HG03039 (cell line): ENCODE results near the gene DMAC2L.

Source experiments
- ATAC-seq: cut with Tn5 transposase; IDR thresholded peaks from one replicate; pipeline ENCODE4 v1.9.1; 2021; ENCODE audit warnings: mild to moderate bottlenecking, moderate library complexity; ENCODE audit not compliant: unreplicated experiment

The DMAC2L gene

DNA sequence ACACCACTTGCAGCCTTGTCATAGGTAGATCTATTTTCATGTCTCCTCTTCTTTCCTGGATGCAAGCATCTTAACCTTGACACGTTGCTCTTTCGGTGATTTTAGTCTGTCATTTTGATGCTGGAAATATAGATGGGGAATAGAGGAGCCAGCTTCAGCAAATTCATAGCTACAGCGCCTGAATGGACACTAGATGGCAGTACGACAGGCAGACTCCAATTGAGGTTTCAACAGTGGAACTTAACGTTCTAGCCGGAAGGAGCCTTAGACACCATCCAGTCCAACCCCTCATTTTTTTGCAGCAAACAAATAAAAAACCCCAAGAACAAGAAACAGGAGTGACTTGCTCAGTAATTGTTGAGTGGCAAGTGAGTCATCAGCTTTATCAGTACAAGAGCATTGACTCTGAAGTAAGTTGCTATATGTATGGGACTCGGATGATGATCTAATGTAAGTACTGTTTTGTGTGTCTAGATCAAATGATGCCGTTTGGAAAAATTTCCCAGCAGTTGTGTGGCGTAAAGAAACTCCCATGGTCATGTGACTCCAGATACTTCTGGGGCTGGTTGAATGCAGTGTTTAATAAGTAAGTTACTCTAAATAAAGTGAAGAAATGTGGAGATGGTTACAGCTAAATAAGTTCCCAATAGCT, 9.0 kb downstream of the DMAC2L start:
- peak; percentile 78 for ATAC-seq

DNA sequence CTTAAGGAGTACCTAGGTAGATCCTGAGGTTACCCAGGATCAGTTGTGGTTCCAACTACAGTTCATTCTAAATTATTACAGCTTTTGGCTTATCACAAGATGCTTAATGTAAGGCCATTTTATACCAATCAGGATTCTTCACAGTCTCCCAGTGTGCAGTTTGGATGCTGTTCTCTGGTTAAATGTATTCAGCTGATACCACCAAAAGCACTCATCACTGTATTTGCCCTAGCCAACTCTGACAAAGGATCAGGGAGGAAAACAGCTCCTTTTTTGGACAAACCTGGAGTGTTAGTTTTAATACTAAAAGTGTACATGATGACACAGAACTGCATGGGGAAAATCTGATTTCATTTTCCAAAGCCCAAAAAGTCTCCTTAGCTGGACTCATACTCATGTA, 19.5 kb downstream of the DMAC2L start:
- ATAC-seq: no peak

DNA sequence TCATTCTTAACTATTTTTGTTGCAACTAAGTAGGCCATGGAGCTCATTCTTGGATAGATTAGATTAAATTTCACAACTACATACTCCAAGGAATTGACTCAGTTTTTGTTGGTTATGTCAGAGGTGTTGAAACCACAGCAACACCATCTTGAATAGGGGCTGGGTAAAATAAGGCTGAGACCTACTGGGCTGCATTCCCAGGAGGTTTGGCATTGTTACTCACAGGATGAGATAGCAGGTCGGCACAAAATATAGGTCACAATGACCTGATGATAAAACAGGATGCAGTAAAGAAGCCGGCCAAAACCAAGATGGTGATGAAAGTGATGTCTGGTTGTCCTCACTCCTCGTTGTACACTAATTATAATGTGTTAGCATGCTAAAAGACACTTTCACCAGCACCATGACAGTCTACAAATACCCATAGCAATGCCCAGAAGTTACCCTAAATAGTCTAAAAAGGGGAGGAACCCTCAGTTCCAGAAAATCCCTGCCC, 20.9 kb downstream of the DMAC2L start:
- no peak for ATAC-seq

DNA sequence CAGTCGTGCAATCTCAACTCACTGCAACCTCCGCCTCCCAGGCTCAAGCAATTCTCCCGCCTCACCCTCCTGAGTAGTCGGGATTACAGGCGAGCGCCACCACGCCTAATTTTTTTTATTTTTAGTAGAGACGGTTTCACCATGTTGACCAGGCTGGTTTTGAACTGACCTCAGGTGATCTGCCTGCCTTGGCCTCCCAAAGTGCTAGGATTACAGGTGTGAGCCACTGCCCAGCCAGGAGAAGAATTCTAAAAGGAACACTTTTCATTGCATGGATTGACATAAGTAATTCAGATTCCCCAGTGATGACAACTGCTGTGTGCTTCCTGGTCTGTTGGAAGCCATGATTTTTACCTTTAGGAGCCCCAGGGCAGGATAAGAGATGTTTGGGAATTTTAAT, 22.1 kb downstream of the DMAC2L start:
- no peak for ATAC-seq

DNA sequence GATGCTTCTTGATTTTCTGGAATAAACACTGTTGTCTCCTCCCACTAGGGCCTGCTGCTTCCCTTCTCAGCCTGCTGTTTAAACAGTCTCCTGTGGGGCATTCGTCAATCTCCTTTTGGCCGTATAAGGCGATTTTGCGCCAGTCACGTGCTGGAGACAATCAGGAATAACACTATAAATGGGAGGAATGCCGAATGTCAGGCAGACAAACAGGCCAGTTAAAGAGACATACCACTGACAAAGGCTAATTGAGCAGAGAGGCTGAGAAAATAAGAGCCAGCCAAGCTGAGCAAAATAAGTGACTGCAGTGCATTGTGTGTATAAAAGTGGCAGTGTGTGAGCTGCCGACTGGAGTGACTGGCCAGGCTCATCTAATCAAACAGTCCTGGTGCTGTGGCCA, 23.3 kb downstream of the DMAC2L start:
- no peak for ATAC-seq

DNA sequence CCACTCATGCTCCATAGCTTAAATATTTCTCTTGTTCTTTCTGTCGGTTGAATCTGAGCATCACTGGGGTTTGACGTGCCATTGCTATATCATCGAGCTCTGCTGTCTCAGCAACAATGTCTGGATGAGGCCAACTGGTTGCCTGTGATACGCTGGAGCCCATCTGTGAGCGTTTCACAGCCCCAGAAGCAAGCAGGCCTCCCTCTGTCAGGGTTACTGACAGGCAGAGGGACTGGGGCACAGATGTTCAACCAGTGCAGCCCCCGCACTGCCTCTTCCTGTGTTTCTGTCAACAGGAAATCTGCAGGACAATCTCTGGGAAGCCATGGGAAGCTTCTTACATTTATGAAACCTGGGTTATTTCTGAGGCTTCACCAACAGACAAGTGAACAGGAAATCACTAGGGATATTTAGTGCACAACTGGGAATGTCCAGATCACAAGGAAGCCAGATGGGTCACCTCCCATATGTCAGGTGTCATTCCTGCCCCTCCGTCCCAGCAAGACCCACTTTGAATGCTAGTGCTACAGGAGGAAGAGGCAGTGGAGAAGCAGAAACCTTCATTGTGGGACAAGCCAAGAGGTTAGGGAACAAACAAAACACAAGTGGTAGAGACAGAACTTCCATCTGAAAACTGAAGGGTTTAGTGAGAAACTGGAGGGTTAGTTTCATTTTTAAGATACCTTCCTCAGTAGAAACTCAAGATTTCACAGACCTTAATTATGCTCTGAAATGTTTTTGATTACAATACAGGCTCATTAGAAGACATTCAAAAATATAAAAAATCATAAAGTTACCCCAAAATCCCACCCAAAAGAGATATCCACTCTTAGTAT, 24.1 kb downstream of the DMAC2L start:
- ATAC-seq: no peak

DNA sequence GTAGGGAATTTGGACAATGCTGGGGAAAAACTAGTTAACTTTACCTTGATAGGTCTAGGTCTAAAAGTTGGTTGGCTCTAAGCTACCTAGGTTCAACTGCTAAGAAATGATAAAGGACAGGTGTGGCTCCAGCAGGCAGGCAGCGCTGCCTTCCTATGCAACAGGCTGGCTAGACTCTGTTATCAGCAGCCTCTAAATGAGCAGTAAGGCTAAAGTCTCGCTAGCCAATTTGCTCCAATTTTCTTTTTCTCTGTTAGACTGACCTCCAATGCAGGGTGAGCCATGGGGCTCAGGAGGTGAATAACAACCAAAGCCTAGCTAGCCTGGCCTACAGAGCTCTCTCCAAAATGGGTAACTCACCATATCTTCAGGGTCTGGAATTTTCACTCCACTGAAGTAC, 26.5 kb downstream of the DMAC2L start:
- ATAC-seq: no peak

DNA sequence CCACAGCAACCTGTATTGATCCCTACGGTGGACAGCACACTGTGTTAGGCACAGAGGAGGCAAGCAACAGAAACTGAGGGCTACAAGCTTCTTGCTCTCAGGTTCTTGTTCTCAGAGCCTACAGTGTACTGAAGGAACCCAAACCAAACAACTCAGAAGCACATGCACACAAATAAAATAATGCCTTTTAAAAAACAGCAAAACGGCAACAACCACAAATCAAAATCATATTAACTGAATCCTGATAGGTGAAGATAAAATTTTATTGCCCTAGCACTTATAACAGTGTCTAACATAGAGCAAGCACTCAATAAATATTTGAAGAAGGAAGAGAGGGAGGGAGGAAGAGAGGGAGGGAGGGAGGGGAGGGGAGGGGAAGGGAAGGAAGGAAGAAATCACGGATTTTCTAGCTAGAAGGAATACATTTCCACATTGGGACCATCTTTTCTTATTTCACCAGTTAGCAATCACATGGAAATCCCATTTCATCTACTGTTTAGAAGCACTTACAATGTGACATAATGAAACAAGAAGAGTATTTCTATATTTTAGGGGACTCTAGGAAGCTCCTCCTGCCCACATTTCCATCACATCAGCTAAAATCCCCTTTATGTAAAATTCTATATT, 27.2 kb downstream of the DMAC2L start:
- ATAC-seq: no peak

DNA sequence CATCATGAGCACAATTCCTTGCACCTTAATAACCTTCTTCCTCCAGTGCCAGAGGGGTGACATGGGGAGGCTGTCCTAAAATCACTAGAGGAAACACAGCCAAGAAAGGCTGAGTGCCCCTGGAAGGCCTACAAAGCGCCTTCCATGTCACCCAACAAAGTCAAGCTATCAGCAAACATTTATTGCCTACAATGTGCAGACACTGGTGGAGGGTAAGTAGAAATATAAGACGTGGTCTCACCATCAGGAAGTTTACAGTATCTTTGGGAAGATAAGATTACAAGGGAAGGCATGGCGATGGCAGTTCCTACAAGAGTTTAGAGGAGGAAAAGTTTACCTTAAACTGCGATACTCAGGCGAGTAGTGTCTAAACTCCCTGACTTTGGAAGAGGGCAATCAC, 27.9 kb downstream of the DMAC2L start:
- ATAC-seq: no peak

DNA sequence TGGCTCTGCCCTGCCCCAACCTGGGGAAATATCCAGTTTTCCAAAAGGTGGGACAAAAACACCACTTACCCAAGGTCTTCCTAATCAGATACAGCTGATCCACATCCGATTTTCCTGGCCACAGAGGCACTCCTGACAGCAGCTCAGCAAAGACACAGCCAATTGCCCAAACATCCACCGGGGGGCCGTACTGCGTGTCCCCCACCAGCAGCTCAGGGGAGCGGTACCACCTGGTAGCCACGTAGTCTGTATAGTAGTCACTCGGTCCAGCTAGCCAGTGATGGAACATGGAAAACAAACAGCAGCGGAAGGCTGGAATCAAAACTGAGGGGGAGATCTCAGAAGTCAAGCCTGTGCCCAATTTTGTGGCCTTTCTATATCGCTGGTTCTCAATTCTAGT, 28.8 kb downstream of the DMAC2L start:
- no peak for ATAC-seq

DNA sequence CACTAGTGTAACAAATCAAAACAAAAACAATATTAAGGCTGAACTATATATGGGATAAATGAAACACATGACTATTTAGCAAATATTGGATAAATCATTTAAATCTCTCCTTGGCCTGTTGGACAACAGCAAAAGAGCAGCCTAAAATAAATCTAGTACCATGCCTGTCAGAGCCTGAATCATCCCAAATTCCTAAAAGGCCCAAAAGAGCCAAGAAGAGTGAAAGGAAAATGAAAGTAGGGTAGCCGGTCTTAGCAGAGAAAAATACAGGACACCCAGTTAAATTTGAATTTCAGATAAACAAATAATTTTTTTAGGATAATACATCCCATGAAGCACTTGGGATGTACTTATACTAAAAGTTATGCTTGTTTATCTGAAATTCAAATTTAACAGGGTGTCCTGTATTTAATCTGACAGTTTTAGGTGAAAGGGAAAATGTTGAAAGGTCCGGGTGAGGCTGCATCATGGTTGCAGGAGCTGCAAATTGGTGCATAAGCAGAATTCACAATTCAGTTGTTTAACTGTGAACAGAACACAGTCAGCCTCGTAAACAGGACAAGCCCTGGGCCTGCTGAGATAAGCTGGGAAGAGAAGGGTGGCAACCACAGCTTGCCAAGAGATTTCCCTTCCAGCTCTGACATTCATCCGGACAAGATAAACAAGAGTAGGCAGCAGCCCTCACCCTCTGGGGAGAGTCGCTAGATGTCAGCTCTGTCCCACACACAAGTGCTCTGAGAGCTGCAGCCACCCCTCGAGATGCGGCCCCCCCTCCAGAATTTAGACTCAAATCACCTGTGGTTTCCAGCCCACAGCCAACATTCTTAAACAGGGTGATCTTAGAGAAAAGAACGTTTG, 30.3 kb downstream of the DMAC2L start:
- ATAC-seq: no peak

DNA sequence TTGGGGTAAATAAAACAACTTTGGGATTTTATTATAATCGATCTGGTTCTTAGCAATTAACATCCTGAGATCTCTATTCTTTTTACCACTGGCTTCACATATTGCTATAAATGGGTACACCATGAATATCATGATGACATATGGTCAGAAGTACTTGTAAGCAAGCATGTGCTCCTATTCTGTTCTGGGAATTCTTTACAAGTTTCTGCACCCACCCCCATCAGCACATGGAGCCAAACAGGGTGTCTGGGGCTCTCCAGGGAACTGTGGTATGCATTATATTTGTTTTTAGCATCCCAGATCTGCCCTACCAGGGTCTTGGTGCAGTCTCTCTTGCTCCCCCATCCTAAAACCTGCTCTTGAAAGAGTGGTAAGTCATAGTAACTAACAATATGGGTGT, 31.3 kb downstream of the DMAC2L start:
- ATAC-seq: no peak

DNA sequence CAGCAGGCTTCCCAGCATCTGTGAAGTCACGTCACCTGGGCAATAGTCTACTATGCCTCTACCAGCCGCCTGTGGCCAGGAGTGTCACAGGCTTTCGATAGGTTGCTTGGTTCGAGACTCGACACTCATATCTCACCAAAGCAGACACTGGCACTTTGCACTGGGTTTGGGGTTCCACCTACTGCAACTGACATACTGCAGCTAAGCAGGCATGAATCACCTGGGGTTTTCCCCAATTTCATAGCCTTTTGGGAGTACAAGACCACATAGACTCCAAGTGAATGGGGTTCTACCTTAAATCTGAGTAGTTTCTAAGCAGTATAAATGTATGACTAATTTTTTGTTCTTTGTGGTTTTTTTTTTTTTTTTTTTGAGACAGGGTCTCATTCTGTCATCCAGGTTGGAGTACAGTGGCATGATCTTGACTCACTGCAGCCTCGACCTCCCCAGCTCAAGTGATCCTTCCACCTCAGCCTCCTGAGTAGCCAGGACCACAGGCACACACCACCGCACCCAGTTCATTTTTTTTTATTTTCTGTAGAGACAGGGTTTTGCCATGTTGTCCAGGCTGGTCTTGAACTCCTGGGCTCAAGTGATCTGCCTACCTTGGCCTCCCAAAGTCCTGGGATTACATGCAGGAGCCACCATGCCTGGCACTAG, 32.1 kb downstream of the DMAC2L start:
- peak; percentile 61 for ATAC-seq

DNA sequence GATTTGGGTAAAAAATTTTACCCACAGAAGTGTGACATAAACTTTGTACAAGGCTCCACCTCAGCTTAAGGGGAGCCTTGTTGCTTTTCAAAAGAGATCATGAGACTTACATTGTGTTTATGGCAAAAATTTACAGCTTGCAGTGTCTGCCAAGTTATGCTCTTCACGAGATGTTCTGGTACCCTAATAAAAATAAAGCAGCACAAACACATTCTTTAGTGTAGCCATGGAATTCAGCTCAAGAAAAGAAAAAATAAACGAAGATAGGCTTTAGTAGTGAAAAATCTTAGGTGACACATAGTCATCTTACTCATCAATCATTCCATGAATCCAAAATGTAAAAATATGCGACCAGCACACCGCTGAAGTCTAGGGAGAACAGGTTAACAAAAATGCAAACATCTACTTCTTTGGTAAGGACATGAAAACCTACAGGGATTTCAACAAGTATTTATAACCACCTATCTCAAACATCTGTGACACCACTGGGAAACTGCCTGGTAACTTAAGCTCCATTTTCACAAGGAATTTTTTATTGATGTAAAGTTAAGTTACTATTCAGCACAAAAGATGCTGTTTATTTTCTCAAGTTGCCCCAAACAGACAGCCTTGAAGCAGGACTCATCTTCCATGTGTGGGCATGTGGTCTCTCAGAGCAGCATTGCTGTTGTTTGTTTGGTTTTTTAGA, 32.9 kb downstream of the DMAC2L start:
- no peak for ATAC-seq

DNA sequence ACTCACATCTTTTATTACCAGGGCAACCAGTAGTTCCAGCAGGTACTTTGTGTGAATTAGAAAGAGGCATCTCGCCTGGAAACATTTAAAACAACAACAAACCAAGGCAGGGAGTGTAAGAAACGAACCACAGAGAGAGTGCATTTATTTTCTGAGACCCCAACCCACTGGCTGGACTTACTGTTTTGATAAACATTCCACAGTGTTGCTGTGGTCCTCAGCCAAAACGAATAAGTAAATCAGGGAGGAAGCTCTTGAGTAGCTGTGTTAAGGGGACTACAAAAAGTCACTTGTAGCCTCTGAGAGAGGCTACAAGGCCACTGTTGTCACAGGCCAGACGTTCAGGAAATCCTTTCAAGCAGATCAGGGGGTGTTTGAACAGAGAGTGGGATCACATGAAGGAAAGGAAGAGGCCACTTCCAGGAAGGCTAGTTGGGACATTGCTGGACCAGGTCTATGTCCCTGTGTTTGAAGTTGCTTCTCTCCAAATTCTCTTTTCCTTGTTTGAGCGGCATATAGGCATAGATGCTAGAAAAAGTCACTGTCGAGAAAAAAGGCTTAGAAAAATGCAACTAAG, 33.8 kb downstream of the DMAC2L start:
- ATAC-seq: no peak

DNA sequence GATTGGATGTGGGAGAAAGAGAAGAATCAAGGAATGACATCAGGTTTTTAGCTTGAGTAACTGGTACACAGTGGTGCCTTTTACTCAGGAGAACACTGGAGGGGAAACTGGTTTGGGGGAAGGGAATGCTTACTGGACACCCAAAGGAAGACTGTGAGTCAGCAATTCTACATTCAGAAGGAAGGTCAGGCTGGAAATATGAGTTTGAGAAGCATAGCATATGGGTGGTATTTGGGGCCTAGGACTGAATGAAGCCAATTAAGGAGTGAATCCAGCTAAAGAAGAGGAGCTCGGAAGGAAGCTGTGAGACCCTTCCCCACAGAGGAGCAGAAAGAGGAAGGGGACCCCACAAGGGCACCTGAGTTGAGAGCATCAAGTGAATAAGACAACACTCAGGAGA, 35.4 kb downstream of the DMAC2L start:
- no peak for ATAC-seq

DNA sequence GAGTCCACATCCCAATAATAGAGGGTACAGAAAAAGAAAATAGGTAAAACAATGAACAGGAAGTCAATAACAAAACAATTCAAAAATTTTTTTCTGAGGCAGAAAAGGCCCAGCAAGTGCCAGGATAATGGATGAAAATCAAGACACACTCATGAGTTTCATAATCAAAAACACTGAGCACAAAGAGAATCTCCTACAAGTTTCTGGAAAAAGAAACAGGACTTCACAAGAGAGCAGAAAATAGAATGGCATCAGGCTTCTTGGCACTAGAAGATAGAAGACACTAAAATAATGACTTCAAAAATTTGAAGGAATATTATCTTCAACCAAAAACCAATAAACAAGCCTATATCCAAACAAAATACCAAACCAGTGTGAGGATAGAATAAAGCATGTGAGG, 36.8 kb downstream of the DMAC2L start:
- no peak for ATAC-seq

DNA sequence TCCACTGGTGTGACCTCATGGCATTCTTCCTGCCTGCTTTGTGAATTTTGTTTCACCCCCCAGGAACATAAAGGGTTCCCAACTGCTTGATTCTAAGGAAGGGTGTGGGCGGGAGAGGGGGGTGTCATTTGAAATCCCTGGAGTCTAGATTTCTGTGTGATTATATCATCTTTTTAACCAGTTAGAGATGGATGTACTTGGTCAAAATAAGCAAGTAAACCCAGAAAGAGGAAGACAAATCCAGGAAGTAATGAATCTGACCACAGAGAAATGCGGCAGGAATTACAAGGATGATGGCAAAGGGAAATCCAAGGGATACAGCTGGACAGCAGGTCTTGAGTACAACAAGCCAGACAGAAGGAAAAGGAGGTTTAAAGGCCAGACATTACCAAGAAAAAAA, 38.9 kb downstream of the DMAC2L start:
- ATAC-seq: no peak

DNA sequence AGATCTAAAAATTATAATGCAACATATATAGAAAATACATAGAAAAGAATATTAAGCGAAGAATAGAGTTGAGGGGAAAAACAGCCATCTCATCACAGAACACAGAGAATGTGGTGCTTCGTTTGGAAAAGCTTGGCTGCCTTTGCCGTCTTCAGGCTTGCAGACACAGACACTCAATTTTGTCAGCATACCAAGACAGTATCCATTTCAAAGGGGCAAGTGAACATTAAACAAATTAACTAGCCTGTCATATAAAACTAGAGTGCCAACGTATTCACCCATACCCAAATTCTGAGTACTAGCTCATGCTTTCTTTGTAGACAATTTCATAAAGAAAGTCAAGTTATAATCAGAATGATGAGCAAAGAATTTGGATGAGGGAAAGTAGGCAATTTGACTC, 40.5 kb downstream of the DMAC2L start:
- no peak for ATAC-seq

DNA sequence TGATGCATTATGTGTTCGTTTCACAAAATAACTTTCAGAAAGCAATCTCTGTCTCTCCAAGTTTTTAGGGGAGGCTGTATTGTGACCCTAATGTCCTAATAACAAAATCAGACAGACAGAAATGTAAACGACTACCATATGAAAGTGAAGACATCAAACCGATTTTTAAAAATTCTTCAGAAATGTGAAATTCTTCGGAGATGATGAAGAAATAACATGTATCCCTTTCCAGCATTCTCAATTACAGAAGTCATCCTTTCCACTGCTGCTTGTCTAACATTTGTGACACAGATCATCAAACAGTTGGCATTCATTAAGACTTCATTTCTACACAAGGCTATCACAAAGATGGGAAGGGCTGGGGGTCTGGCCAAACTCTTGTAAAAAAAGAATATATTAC, 41.0 kb downstream of the DMAC2L start:
- ATAC-seq: no peak
